Measurements from ENCODE around the gene AEBP1.

Gene AEBP1

DNA sequence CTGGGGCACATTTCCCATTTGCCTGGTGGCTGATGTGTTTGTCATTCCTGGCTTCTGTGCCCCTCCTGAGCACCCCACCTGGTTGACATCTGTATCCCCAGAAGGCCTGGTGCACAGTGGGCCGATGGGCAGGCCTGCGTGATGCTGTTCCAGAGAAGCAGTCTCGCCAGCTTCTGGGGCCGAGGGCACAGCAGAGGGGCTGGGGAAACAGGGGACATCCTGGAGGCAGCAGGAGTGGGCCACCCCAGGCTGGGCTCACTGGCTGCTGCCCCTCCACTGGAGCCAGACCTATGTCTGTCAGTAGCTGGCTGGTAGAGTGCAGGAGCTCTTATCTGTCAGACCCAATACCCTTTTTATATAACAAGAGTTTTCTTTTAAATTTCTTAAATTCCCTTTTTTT, 37.9 kb downstream of the AEBP1 start:
- Histone ChIP-seq H3K27ac (no peak overlapping the region), H3K4me3 (no peak overlapping the region), H3K36me3 (no peaks in the 10 kb centered on the region), H3K4me1 (peaks cover 0 to 19% (median 14%) of the 10 kb centered on the region in 4 donors), H3K27me3 (no peaks in the 10 kb centered on the region), H3K9me3 (no peaks in the 10 kb centered on the region)
- no peak for TF ChIP-seq CTCF (IDR thresholded peaks at IDR 0.05)
- peak; percentile 10 to 52 for DNase-seq
- intact Hi-C loops (cut with DNase I; ENCODE audit: low total_unique reads): no loop called here

GRCh38 chr7:44143646-44144250, 39.6 kb downstream of the AEBP1 start:
- no peak for TF ChIP-seq CTCF (IDR thresholded peaks at IDR 0.05)
- intact Hi-C loops (cut with DNase I; ENCODE audit: low total_unique reads): no loop called here
- DNase-seq: peak; percentile 16 to 51

GRCh38 chr7:44144426-44144967, 40.4 kb downstream of the AEBP1 start:
- peak; percentile 14 to 53 for DNase-seq
- Histone ChIP-seq H3K9me3 (no peaks in the 10 kb centered on the region), H3K27ac (no peak overlapping the region), H3K4me3 (no peak overlapping the region), H3K4me1 (peaks cover 0 to 19% (median 14%) of the 10 kb centered on the region in 4 donors), H3K27me3 (no peaks in the 10 kb centered on the region), H3K36me3 (no peaks in the 10 kb centered on the region)
- intact Hi-C loops (cut with DNase I; ENCODE audit: low total_unique reads): no loop called here
- no peak for TF ChIP-seq CTCF (IDR thresholded peaks at IDR 0.05)

More at GRCh38 chr7:44143646-44144250, 39.6 kb downstream of the AEBP1 start:
- Histone ChIP-seq H3K4me3 (no peak overlapping the region), H3K27ac (no peak overlapping the region), H3K4me1 (peaks cover 0 to 19% (median 14%) of the 10 kb centered on the region in 4 donors), H3K36me3 (no peaks in the 10 kb centered on the region), H3K27me3 (no peaks in the 10 kb centered on the region), H3K9me3 (no peaks in the 10 kb centered on the region)

GRCh38 chr7:44144968-44145478, 40.9 kb downstream of the AEBP1 start:
- no peak for TF ChIP-seq CTCF (IDR thresholded peaks at IDR 0.05)
- H3K9me3 ChIP-seq: no peaks in the 10 kb centered on the region
- H3K4me1 ChIP-seq: peaks cover 0 to 19% (median 14%) of the 10 kb centered on the region in 4 donors
- DNase-seq: peak; percentile 17 to 59
- peak overlapping the region; percentile 44 to 49 for H3K27ac ChIP-seq
- no peaks in the 10 kb centered on the region for H3K36me3 ChIP-seq
- intact Hi-C loops (cut with DNase I; ENCODE audit: low total_unique reads): no loop called here
- H3K4me3 ChIP-seq: peak overlapping the region; percentile 57 to 70
- H3K27me3 ChIP-seq: no peaks in the 10 kb centered on the region

- Histone ChIP-seq H3K4me3 (peak overlapping the region; percentile 57 to 70), H3K27me3 (no peaks in the 10 kb centered on the region), H3K36me3 (no peaks in the 10 kb centered on the region), H3K9me3 (no peaks in the 10 kb centered on the region), H3K4me1 (peaks cover 0 to 19% (median 14%) of the 10 kb centered on the region in 4 donors), H3K27ac (peak overlapping the region; percentile 44 to 49)
- TF ChIP-seq CTCF (IDR thresholded peaks at IDR 0.05): no peak
- intact Hi-C loops (cut with DNase I; ENCODE audit: low total_unique reads): no loop called here
- no peak for DNase-seq
Observed at GRCh38 chr7:44145479-44145968, 41.4 kb downstream of the AEBP1 start.
